HCT116 (cell line): ENCODE data around the gene RNF214. TPM values are rescaled to one million over a fixed set of nuclear protein-coding genes. Genes with fewer than 3 reads are reported as not detected.

Experiments used
- ATAC-seq: fragments of 200-7000 bp; cut with Tn5 transposase; 2 replicates; pipeline ENCODE4 v1.9.1; 2020; ENCODE audit warnings: mild to moderate bottlenecking, moderate library complexity
- BruUV-seq: library from RNA; stranded (reverse); fragments of 400-500 nt; replicated peaks from 2 replicates; lab custom pipeline; 2021; lab: Mats Ljungman, UMichigan
- CTCF ChIA-PET: fragments of 300-600 bp; sonication (Branson Sonifier 250); formaldehyde crosslinking; loops from one replicate; lab custom pipeline; 2021; ENCODE audit warnings: antibody characterized with exemption; lab: Charles Lee
- POLR2A ChIA-PET: fragments of 300-600, 350-600 bp; sonication (Branson Sonifier 250); formaldehyde crosslinking; loops from one replicate; lab custom pipeline; 2021; ENCODE audit warnings: antibody characterized with exemption; lab: Charles Lee
- RAD21 ChIA-PET, 2 experiments: fragments of 300-600 bp; sonication (Branson Sonifier 250); formaldehyde crosslinking; loops; one replicate each; lab custom pipeline; 2023; ENCODE audit warnings: low total read pairs in 2 of 2; ENCODE audit not compliant: uncharacterized antibody in 2 of 2, unreplicated experiment in 2 of 2, low non-redundant PET in 1 of 2; lab: Charles Lee
- DNase-seq: peaks from one replicate; pipeline ENCODE4 v3.0.0-alpha.2; 2010; ENCODE audit warnings: low read depth, low spot score
- H2AFZ ChIP-seq: fragments of 200-600 bp; shearing (Covaris generic), sonication (generic); 2 replicates; pipeline ENCODE4 v1.6.1; 2017; ENCODE audit warnings: low read depth, mixed run types, mixed read lengths, antibody characterized with exemption, low read length; ENCODE audit not compliant: poor library complexity, severe bottlenecking
- H3K27ac ChIP-seq: 2 replicates; pipeline ENCODE4 v1.5.1; 2012; ENCODE audit warnings: low read depth, low read length
- H3K27me3 ChIP-seq: fragments of 200-600 bp; sonication (generic); 2 replicates; pipeline ENCODE4 v1.6.1; 2016; ENCODE audit warnings: mixed run types, low read length, mixed read lengths; ENCODE audit not compliant: insufficient read depth
- H3K36me3 ChIP-seq, 2 experiments: fragments of 200-500 bp in 1 of 2; fragments of 200-600 bp in 1 of 2; sonication (Bioruptor generic) in 1 of 2; sonication (generic) in 1 of 2; 2 replicates each; pipeline versions ENCODE4 v1.5.1 to v1.6.1; 2014 to 2016; ENCODE audit warnings: low read length in 2 of 2, inconsistent platforms in 1 of 2, mixed read lengths in 1 of 2, mixed run types in 1 of 2; ENCODE audit not compliant: insufficient read depth in 2 of 2, control insufficient read depth in 1 of 2
- H3K4me1 ChIP-seq, 2 experiments: fragments of 200-600 bp in 1 of 2; sonication (generic) in 1 of 2; 2 replicates each; pipeline versions ENCODE4 v1.5.1 to v1.6.1; 2012 to 2017; ENCODE audit warnings: low read length in 2 of 2, inconsistent platforms in 1 of 2, mild to moderate bottlenecking in 1 of 2, mixed read lengths in 1 of 2, mixed run types in 1 of 2, moderate library complexity in 1 of 2; ENCODE audit not compliant: insufficient read depth in 2 of 2, control insufficient read depth in 1 of 2
- H3K4me2 ChIP-seq: fragments of 200-600 bp; sonication (generic); 2 replicates; pipeline ENCODE4 v1.6.1; 2017; ENCODE audit warnings: mixed run types, low read length, mixed read lengths
- H3K4me3 ChIP-seq, 2 experiments: fragments of 200-600 bp in 1 of 2; sonication (generic) in 1 of 2; replicated peaks in 1 of 2; 2 replicates each; pipeline ENCODE4 v1.5.1; 2011 to 2016; ENCODE audit warnings: low read length in 2 of 2, control low read depth in 1 of 2, low read depth in 1 of 2, mild to moderate bottlenecking in 1 of 2, mixed read lengths in 1 of 2, mixed run types in 1 of 2
- H3K79me2 ChIP-seq: fragments of 200-600 bp; sonication (generic); 2 replicates; pipeline ENCODE4 v1.6.1; 2017; ENCODE audit warnings: mild to moderate bottlenecking, mixed run types, low read length, moderate library complexity, mixed read lengths; ENCODE audit not compliant: insufficient read depth
- H3K9ac ChIP-seq: fragments of 200-600 bp; sonication (generic); 2 replicates; pipeline ENCODE4 v1.6.1; 2016; ENCODE audit warnings: low read length, mixed read lengths
- H3K9me2 ChIP-seq: fragments of 200-600 bp; sonication (generic), shearing (Covaris generic); 2 replicates; pipeline ENCODE4 v1.6.1; 2017; ENCODE audit warnings: mixed run types, mild to moderate bottlenecking, moderate library complexity; ENCODE audit not compliant: insufficient read depth
- H3K9me3 ChIP-seq, 2 experiments: fragments of 200-500 bp in 1 of 2; fragments of 200-600 bp in 1 of 2; sonication (Bioruptor generic) in 1 of 2; sonication (generic) in 1 of 2; 2 replicates each; pipeline ENCODE4 v1.6.1; 2014 to 2017; ENCODE audit warnings: low read length in 2 of 2, mixed read lengths in 2 of 2, inconsistent platforms in 1 of 2, low read depth in 1 of 2, mild to moderate bottlenecking in 1 of 2, mixed run types in 1 of 2, moderate library complexity in 1 of 2; ENCODE audit not compliant: control insufficient read depth in 1 of 2, insufficient read depth in 1 of 2
- H4K20me1 ChIP-seq: fragments of 200-600 bp; sonication (generic), shearing (Covaris generic); 2 replicates; pipeline ENCODE4 v1.6.1; 2017; ENCODE audit warnings: mixed run types, mild to moderate bottlenecking, moderate library complexity; ENCODE audit not compliant: insufficient read depth
- CBX3 ChIP-seq: IDR thresholded peaks from 2 replicates; pipeline ENCODE4 v1.6.1; 2012; ENCODE audit warnings: low read depth
- CEBPB ChIP-seq: IDR thresholded peaks from 2 replicates; pipeline ENCODE4 v1.6.1; 2012; ENCODE audit warnings: low read depth
- EZH2 ChIP-seq: fragments of 200-600 bp; sonication (generic); IDR thresholded peaks from 2 replicates; pipeline ENCODE4 v1.6.1; 2017; ENCODE audit warnings: antibody characterized with exemption, mixed run types
- EZH2phosphoT487 ChIP-seq: fragments of 200-600 bp; IDR thresholded peaks from 2 replicates; pipeline ENCODE4 v1.6.1; 2018; ENCODE audit warnings: antibody characterized with exemption, borderline replicate concordance
- POLR2A ChIP-seq: IDR thresholded peaks from 2 replicates; pipeline ENCODE4 v1.7.0; 2011; ENCODE audit warnings: borderline replicate concordance; ENCODE audit not compliant: insufficient read depth, insufficient read length; ENCODE audit errors: extremely low read depth
- POLR2AphosphoS5 ChIP-seq: IDR thresholded peaks from 2 replicates; pipeline ENCODE4 v1.6.1; 2011; ENCODE audit warnings: mild to moderate bottlenecking, low read depth, low read length, moderate library complexity
- RAD21 ChIP-seq: IDR thresholded peaks from 2 replicates; pipeline ENCODE4 v1.6.1; 2012; ENCODE audit warnings: low read depth, mild to moderate bottlenecking
- SRF ChIP-seq: IDR thresholded peaks from 2 replicates; pipeline ENCODE4 v1.6.1; 2012; ENCODE audit warnings: low read depth
- YY1 ChIP-seq: IDR thresholded peaks from 2 replicates; pipeline ENCODE4 v1.6.1; 2011; ENCODE audit warnings: low read length, low read depth, moderate library complexity, mild to moderate bottlenecking; ENCODE audit not compliant: insufficient replicate concordance; ENCODE audit errors: extremely low read depth
- ZFX ChIP-seq: fragments of 450-650 bp; IDR thresholded peaks from 2 replicates; pipeline ENCODE4 v1.6.1; 2017
- intact Hi-C: fragments of 100-400 bp; cut with micrococcal nuclease; formaldehyde crosslinking; loops from 2 replicates; pipeline ENCODE4 v1.10.0; 2022
- total RNA-seq: library from RNA; stranded (reverse); gene quantifications from one replicate; pipeline ENCODE4 v1.2.1, GENCODE V29; 2021; ENCODE audit not compliant: unreplicated experiment
- TF ChIP-seq, protein P1 (sequence below): IDR thresholded peaks from 2 replicates; pipeline ENCODE4 v1.6.1; 2012
- TF ChIP-seq, protein P2 (sequence below): IDR thresholded peaks from 2 replicates; pipeline ENCODE4 v1.6.1; 2011; ENCODE audit warnings: mild to moderate bottlenecking, low read length, moderate library complexity; ENCODE audit not compliant: insufficient replicate concordance; ENCODE audit errors: extremely low read depth

Gene RNF214
- total RNA-seq, 1 experiment from 2014 or later, result 29.3 TPM

- intact Hi-C loops, result loop anchor here (5.0 kb wide), 1 partner anchor 436 kb away; the partner anchor contains the start of gene APOA5
- no peak overlapping the region for H3K27ac ChIP-seq
- H3K79me2 ChIP-seq, result peaks cover 23% of the 10 kb centered on the region
- no peak overlapping the region for H3K4me3 ChIP-seq
- RAD21 ChIA-PET, result no interaction called here
- CTCF ChIA-PET, result interaction anchor here (2.8 kb wide), 1 partner anchor 48 kb away, joined by 30 read pairs; the partner anchor contains the start of gene SIDT2
- peaks cover 9 to 12% of the 10 kb centered on the region in 2 experiments; a peak in 3 of 4 replicates for H3K36me3 ChIP-seq
- H3K27me3 ChIP-seq, result no peaks in the 10 kb centered on the region
- BruUV-seq, result no TSS peak
- POLR2A ChIA-PET, result no interaction called here
- no peak overlapping the region for H3K9ac ChIP-seq
- TF ChIP-seq RAD21 (no peak), EZH2phosphoT487 (no peak), POLR2AphosphoS5 (no peak), POLR2A (no peak)
- TF ChIP-seq, protein P1, sequence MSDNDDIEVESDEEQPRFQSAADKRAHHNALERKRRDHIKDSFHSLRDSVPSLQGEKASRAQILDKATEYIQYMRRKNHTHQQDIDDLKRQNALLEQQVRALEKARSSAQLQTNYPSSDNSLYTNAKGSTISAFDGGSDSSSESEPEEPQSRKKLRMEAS, result no peak
- TF ChIP-seq, all 23 proteins: peak for 0
- ATAC-seq (no peak), DNase-seq (no peak)
- Histone ChIP-seq H3K9me3 (no peaks in the 10 kb centered on the region), H3K4me1 (peaks cover 8 to 12% of the 10 kb centered on the region in 2 experiments; a peak in 3 of 4 replicates), H4K20me1 (no peaks in the 10 kb centered on the region), H2AFZ (no peak overlapping the region), H3K4me2 (no peak overlapping the region), H3K9me2 (no peaks in the 10 kb centered on the region)
Observed at GRCh38 chr11:117228091-117228490, 4.4 kb upstream of the RNF214 start.

GRCh38 chr11:117229411-117229810 is 3.1 kb upstream of the RNF214 start:
- Histone ChIP-seq H3K27me3 (no peaks in the 10 kb centered on the region), H3K9ac (no peak overlapping the region), H3K4me2 (no peak overlapping the region), H3K79me2 (peaks cover 34% of the 10 kb centered on the region), H3K4me3 (no peak overlapping the region), H3K27ac (no peak overlapping the region), H4K20me1 (no peaks in the 10 kb centered on the region), H3K9me3 (no peaks in the 10 kb centered on the region), H3K36me3 (peaks cover 9 to 12% of the 10 kb centered on the region in 2 experiments; a peak in 3 of 4 replicates), H3K9me2 (no peaks in the 10 kb centered on the region), H2AFZ (no peak overlapping the region), H3K4me1 (peaks cover 14 to 20% of the 10 kb centered on the region in 2 experiments; a peak in 3 of 4 replicates)
- ChIA-PET CTCF (no interaction called here), POLR2A (no interaction called here), RAD21 (no interaction called here)
- DNase-seq (no peak), ATAC-seq (no peak)
- TF ChIP-seq EZH2 (no peak), ZFX (no peak), SRF (no peak), YY1 (no peak), CEBPB (no peak), CBX3 (no peak), RAD21 (no peak)
- TF ChIP-seq, protein P2, sequence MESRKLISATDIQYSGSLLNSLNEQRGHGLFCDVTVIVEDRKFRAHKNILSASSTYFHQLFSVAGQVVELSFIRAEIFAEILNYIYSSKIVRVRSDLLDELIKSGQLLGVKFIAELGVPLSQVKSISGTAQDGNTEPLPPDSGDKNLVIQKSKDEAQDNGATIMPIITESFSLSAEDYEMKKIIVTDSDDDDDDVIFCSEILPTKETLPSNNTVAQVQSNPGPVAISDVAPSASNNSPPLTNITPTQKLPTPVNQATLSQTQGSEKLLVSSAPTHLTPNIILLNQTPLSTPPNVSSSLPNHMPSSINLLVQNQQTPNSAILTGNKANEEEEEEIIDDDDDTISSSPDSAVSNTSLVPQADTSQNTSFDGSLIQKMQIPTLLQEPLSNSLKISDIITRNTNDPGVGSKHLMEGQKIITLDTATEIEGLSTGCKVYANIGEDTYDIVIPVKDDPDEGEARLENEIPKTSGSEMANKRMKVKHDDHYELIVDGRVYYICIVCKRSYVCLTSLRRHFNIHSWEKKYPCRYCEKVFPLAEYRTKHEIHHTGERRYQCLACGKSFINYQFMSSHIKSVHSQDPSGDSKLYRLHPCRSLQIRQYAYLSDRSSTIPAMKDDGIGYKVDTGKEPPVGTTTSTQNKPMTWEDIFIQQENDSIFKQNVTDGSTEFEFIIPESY, result no peak
- BruUV-seq, result no TSS peak
- intact Hi-C loops, result loop anchor here (5.0 kb wide), 1 partner anchor 437 kb away; the partner anchor contains the start of gene APOA5
